Measurements from ENCODE around the gene MYNN.

- TF ChIP-seq, protein P1, sequence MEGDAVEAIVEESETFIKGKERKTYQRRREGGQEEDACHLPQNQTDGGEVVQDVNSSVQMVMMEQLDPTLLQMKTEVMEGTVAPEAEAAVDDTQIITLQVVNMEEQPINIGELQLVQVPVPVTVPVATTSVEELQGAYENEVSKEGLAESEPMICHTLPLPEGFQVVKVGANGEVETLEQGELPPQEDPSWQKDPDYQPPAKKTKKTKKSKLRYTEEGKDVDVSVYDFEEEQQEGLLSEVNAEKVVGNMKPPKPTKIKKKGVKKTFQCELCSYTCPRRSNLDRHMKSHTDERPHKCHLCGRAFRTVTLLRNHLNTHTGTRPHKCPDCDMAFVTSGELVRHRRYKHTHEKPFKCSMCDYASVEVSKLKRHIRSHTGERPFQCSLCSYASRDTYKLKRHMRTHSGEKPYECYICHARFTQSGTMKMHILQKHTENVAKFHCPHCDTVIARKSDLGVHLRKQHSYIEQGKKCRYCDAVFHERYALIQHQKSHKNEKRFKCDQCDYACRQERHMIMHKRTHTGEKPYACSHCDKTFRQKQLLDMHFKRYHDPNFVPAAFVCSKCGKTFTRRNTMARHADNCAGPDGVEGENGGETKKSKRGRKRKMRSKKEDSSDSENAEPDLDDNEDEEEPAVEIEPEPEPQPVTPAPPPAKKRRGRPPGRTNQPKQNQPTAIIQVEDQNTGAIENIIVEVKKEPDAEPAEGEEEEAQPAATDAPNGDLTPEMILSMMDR (IDR thresholded peaks at IDR 0.05 in 4 of 5, conservative IDR thresholded peaks at IDR 0.05 in 1 of 5) = no peak
- TF ChIP-seq POLR2A (IDR thresholded peaks at IDR 0.05) = no peak
These were observed 63.1 kb downstream of the MYNN start for GRCh38 chr3:169836078-169836941.
